Measurements from ENCODE around the gene APBA1.

Gene APBA1

GRCh38 chr9:69380301-69380700, 291.9 kb downstream of the APBA1 start:
- H3K27ac ChIP-seq: no peak overlapping the region
- TF ChIP-seq CTCF (conservative IDR thresholded peaks at IDR 0.05) (no peak), ZFX (IDR thresholded peaks at IDR 0.05) (no peak)

GRCh38 chr9:69379270-69379982, 292.7 kb downstream of the APBA1 start:
- no peak for TF ChIP-seq CTCF (conservative IDR thresholded peaks at IDR 0.05)
- TF ChIP-seq ZFX (IDR thresholded peaks at IDR 0.05): no peak
- H3K27ac ChIP-seq: no peak overlapping the region

- TF ChIP-seq ZFX (IDR thresholded peaks at IDR 0.05) (no peak), CTCF (conservative IDR thresholded peaks at IDR 0.05) (no peak)
Measured at GRCh38 chr9:69377981-69378380, 294.2 kb downstream of the APBA1 start.

More at GRCh38 chr9:69377981-69378380, 294.2 kb downstream of the APBA1 start:
- no peak overlapping the region for H3K27ac ChIP-seq

All from C4-2B (cell line).